Urinary bladder (tissue), 4 donors: ENCODE results near the gene ATG4B. TPM values are rescaled to one million over a fixed set of nuclear protein-coding genes. Genes with fewer than 3 reads are reported as not detected.

Source experiments
- DNase-seq: peaks from one replicate; pipeline ENCODE4 v3.0.0-alpha.2; 2015; ENCODE audit errors: extremely low spot score
- H3K27ac ChIP-seq: one replicate; pipeline ENCODE4 v1.5.1; 2013; ENCODE audit warnings: low read depth, mild to moderate bottlenecking, moderate library complexity
- H3K36me3 ChIP-seq: one replicate; pipeline ENCODE4 v1.6.1; 2013; ENCODE audit warnings: mild to moderate bottlenecking, moderate library complexity; ENCODE audit not compliant: insufficient read depth
- H3K4me1 ChIP-seq: one replicate; pipeline ENCODE4 v1.6.1; 2013; ENCODE audit warnings: mild to moderate bottlenecking, moderate library complexity; ENCODE audit not compliant: insufficient read depth
- H3K4me3 ChIP-seq: one replicate; pipeline ENCODE4 v1.5.1; 2013; ENCODE audit warnings: low read depth, low read length
- WGBS: extraction: QIAGEN DNeasy Blood & Tissue Kit; methylation state at CpG from one replicate; pipeline ENCODE4 v1.1.7; 2013; 5-methylcytosine and 5-hydroxymethylcytosine counted together
- polyA plus RNA-seq: library from polyadenylated mRNA; stranded (reverse); fragments of 200-250 nt; gene quantifications from one replicate; pipeline ENCODE4 v1.2.3, GENCODE V29; 2013
- total RNA-seq: library from RNA; depleted of rRNA; stranded (reverse); fragments of >200 nt; gene quantifications from one replicate; pipeline ENCODE4 v1.2.3, GENCODE V29; 2014
- donor health status: healthy with polysubstance abuse.
- donor health status: healthy.

ATG4B gene
- total and polyA plus RNA-seq, 2 donors, result 31.5 to 52.2 TPM

GRCh38 chr2:241689306-241689705 lies 51.8 kb downstream of the ATG4B start:
- Histone ChIP-seq H3K4me1 (no peaks in the 10 kb centered on the region), H3K4me3 (no peak overlapping the region), H3K27ac (no peak overlapping the region), H3K36me3 (no peaks in the 10 kb centered on the region)
- DNase-seq, result no peak
- 81% methylated on average over 10 of the region's 10 CpGs for WGBS

- Histone ChIP-seq H3K4me3 (no peak overlapping the region), H3K36me3 (no peaks in the 10 kb centered on the region), H3K4me1 (no peaks in the 10 kb centered on the region), H3K27ac (no peak overlapping the region)
- no peak for DNase-seq
- 77% methylated on average over 6 of the region's 6 CpGs for WGBS
Observed at GRCh38 chr2:241690202-241690717, 52.8 kb downstream of the ATG4B start.

- no peak overlapping the region for H3K27ac ChIP-seq
- H3K36me3 ChIP-seq, result no peaks in the 10 kb centered on the region
- H3K4me3 ChIP-seq, result no peak overlapping the region
- WGBS, result 89% methylated on average over 6 of the region's 6 CpGs
- no peak for DNase-seq
- H3K4me1 ChIP-seq, result no peaks in the 10 kb centered on the region
Observed at GRCh38 chr2:241692448-241692847, 55.0 kb downstream of the ATG4B start.

- H3K36me3 ChIP-seq, result no peaks in the 10 kb centered on the region
- H3K4me3 ChIP-seq, result no peak overlapping the region
- no peak overlapping the region for H3K27ac ChIP-seq
- no peak for DNase-seq
- no peaks in the 10 kb centered on the region for H3K4me1 ChIP-seq
- 96% methylated on average over 4 of the region's 4 CpGs for whole genome bisulfite sequencing
Observed at GRCh38 chr2:241695651-241696050, 58.2 kb downstream of the ATG4B start.

DNA sequence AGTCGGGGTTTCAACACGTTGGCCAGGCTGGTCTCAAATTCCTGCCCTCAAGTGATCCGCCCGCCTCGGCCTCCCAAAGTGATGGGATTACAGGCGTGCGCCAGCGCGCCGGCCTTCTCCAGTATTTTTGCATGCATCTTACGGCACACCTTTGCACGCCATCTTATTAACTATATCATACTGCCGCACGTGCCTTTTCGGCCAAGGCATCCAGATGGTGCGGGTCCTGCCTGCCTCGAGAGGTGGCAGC lies 63.6 kb downstream of the ATG4B start:
- no peaks in the 10 kb centered on the region for H3K36me3 ChIP-seq
- H3K4me1 ChIP-seq, result no peaks in the 10 kb centered on the region
- peak overlapping the region; percentile 96 for H3K27ac ChIP-seq
- H3K4me3 ChIP-seq, result peak overlapping the region; percentile 81
- 1% methylated on average over 17 of the region's 17 CpGs for WGBS
- DNase-seq, result no peak

DNA sequence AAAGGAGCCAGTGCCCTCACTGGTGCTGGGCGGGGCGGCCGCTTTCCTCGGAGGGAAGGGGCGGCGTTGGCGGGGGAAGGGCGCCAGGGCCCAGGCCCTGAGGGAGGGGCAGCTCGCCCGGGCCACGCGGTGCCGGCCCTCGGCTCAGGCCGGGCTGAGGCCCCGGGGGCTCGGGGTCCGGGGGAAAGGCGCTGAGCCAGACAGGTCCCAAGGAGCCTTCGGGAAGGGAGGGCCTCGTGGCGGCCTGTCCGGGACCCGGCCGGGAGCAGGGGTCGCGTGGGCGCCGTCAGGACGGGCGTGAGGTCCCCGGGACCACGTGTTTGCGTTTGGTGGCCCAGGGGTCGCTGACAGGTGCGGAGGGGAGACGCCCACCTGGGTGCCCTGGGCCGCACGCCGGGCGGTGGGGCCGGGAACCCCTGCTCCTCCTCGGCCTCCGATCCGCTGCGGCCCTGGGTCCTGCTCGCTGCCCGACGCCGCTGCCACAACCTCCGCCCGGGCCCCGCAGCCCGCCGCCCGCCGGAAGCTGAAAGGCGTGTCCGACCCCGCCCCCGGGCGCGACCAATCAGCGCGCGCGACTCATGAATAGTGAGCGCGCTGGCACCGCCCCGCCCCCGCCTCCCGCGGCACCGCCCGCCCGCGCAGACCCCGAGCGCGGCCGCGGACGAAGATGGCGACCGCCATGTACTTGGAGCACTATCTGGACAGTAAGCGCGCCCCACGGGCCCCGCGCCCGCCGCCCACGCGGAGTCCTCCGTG lies 64.1 kb downstream of the ATG4B start, which contains the start of gene ING5:
ING5 (plus strand) TSS at position 641 of the 756 bp plus-strand sequence; CDS start at position 668, 27 bp downstream.
- Histone ChIP-seq H3K4me3 (peak within 1 kb of the TSS; percentile 81), H3K4me1 (no peaks in the 10 kb centered on the region), H3K27ac (peak within 1 kb of the TSS; percentile 96), H3K36me3 (no peaks in the 10 kb centered on the region)
- WGBS, result under 1% methylated on average over 96 of the region's 96 CpGs
- peak; percentile 69 for DNase-seq

GRCh38 chr2:241702155-241703031 lies 64.9 kb downstream of the ATG4B start:
- peak; percentile 35 for DNase-seq
- WGBS, result 1% methylated on average over 87 of the region's 98 CpGs
- H3K4me1 ChIP-seq, result no peaks in the 10 kb centered on the region
- peak overlapping the region; percentile 91 for H3K27ac ChIP-seq
- H3K36me3 ChIP-seq, result no peaks in the 10 kb centered on the region
- H3K4me3 ChIP-seq, result peak overlapping the region; percentile 81

GRCh38 chr2:241703032-241703604 lies 65.6 kb downstream of the ATG4B start:
- WGBS, result 33% methylated on average over 11 of the region's 11 CpGs
- no peak for DNase-seq
- peak overlapping the region; percentile 81 for H3K4me3 ChIP-seq
- no peak overlapping the region for H3K27ac ChIP-seq
- H3K4me1 ChIP-seq, result no peaks in the 10 kb centered on the region
- H3K36me3 ChIP-seq, result no peaks in the 10 kb centered on the region

- Histone ChIP-seq H3K4me1 (no peaks in the 10 kb centered on the region), H3K27ac (no peak overlapping the region), H3K36me3 (peaks cover 4% of the 10 kb centered on the region), H3K4me3 (no peak overlapping the region)
- no peak for DNase-seq
- WGBS, result 98% methylated on average over 6 of the region's 6 CpGs
Observed at GRCh38 chr2:241706537-241706936, 69.0 kb downstream of the ATG4B start.

DNA sequence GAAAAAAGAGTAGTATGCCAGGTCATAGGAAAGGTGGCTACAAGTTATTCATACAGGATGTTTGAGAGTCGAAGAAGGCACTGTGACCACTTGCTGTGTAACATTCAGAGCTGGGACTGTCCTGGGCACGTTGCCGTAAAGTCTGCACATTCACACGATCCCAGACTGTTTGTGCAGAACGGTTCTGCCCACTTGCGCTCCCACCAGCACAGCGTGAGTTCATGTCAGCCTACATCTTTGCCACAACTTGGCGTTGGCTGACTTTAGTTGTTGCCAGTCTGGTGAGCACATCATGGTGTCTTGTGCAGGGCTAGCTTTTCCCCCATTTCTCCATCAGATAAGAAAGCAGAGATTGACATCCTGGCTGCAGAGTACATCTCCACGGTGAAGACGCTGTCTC lies 71.4 kb downstream of the ATG4B start:
- no peak overlapping the region for H3K4me3 ChIP-seq
- WGBS, result 84% methylated on average over 10 of the region's 10 CpGs
- DNase-seq, result no peak
- H3K4me1 ChIP-seq, result no peaks in the 10 kb centered on the region
- no peak overlapping the region for H3K27ac ChIP-seq
- peaks cover 7% of the 10 kb centered on the region for H3K36me3 ChIP-seq

DNA sequence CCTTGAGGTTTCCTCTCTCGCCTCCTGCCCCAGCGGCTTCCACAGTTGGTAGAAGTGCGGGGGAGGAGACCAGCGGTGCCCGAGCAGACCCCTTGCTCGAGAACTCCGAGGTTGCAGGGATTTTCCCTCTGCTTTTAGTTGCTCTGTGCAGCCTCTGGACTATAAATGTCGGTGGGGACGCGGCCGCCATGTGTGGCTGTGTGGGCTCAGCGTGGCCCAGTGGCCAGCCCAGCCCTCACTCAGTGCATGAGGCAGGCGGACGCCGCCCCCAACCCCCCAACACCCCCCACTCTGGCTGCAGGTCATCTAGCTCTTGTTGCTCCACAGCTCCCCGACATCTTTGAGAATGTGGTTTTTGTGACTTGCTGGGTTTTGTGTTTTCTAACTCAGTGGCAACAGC lies 81.6 kb downstream of the ATG4B start:
- DNase-seq, result no peak
- 94% methylated on average over 16 of the region's 16 CpGs for WGBS
- no peak overlapping the region for H3K4me3 ChIP-seq
- no peaks in the 10 kb centered on the region for H3K4me1 ChIP-seq
- H3K27ac ChIP-seq, result no peak overlapping the region
- peaks cover 4% of the 10 kb centered on the region for H3K36me3 ChIP-seq

DNA sequence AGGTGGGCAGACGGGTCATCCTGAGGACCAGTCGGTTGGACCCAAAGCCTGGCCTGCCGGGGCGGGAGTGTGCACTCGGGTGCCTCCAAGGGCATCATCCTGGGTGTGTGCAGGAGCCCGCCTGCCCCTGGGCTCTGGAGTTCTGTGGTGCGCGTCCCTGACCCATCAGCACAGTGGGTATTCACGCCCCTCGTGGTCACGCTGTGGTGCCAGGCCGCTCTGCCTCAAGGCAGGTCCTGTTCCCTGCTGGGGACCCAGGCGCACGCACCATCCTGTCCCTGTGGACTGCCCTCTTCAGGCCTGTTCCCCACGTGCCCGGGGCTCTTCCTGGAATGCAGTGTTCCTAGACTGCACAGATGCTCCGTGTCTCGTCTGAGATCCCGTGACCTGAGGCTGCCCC lies 82.6 kb downstream of the ATG4B start:
- no peaks in the 10 kb centered on the region for H3K4me1 ChIP-seq
- no peak for DNase-seq
- H3K27ac ChIP-seq, result no peak overlapping the region
- 95% methylated on average over 19 of the region's 19 CpGs for WGBS
- no peak overlapping the region for H3K4me3 ChIP-seq
- peaks cover 5% of the 10 kb centered on the region for H3K36me3 ChIP-seq

DNA sequence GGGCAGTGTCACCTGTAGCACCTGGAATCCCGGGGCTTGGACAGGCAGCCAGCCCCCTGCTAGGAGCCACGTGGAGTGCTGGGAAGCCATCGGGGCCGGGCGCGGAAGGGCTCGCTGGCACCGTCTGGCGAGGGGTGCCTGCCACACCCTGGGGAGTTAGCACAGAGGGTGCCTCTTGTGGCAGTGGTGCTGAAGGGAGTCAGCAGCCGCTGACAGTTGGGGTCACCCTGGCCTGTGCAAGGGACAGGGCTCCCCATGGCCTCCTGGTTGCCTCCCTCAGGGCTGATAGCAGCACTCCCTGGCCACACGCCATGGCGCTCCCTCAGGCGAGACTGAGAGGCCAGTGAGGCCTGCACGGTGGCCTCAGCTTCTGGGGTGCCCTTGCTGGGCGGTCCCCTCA lies 83.1 kb downstream of the ATG4B start:
- Histone ChIP-seq H3K27ac (no peak overlapping the region), H3K4me3 (no peak overlapping the region), H3K4me1 (no peaks in the 10 kb centered on the region), H3K36me3 (peaks cover 5% of the 10 kb centered on the region)
- 94% methylated on average over 15 of the region's 15 CpGs for WGBS
- DNase-seq, result no peak

DNA sequence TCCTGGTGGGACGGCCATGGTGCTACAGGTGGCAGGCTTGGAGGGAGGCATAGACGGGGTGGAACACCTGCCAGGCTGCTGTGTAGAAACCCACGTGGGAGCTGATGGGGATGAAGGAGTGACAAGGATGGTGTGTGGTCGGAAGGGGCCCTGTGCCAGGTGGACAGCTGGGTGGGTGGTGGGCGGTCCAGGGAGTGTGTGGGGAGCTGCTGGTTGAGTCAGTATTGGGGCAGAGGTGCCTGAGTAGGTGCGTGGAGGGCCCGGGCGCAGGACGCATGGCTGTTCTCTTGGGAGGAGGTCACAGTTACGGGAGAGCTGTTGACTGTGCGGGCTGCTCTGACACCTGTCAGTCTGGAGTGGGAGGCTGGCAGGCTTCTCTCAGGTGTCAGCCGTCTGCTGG lies 84.4 kb downstream of the ATG4B start:
- 97% methylated on average over 12 of the region's 12 CpGs for WGBS
- H3K4me3 ChIP-seq, result no peak overlapping the region
- DNase-seq, result no peak
- no peak overlapping the region for H3K27ac ChIP-seq
- H3K4me1 ChIP-seq, result no peaks in the 10 kb centered on the region
- H3K36me3 ChIP-seq, result peaks cover 5% of the 10 kb centered on the region
